Rectal smooth muscle tissue (tissue), 1 donor: ENCODE results near the gene TFF3.
A peak's percentile ranks its signal among the peaks of the same experiment; 100 is the strongest.

Experiments used
- H3K27ac ChIP-seq: one replicate; pipeline ENCODE4 v1.7.0; 2013; ENCODE audit warnings: low read depth, low read length, inconsistent platforms
- H3K27me3 ChIP-seq: one replicate; pipeline ENCODE4 v1.7.0; 2013; ENCODE audit warnings: low read length; ENCODE audit not compliant: control insufficient read depth, insufficient read depth
- H3K36me3 ChIP-seq: one replicate; pipeline ENCODE4 v1.7.0; 2013; ENCODE audit warnings: low read length; ENCODE audit not compliant: control insufficient read depth, insufficient read depth
- H3K4me1 ChIP-seq: one replicate; pipeline ENCODE4 v1.7.0; 2013; ENCODE audit warnings: low read length; ENCODE audit not compliant: control insufficient read depth, insufficient read depth
- H3K4me3 ChIP-seq: one replicate; pipeline ENCODE4 v1.7.0; 2013; ENCODE audit warnings: low read length
- H3K9ac ChIP-seq: one replicate; pipeline ENCODE4 v1.7.0; 2013; ENCODE audit warnings: low read length

Gene TFF3

GRCh38 chr21:42313501-42313969 lies 1.7 kb downstream of the TFF3 start:
- H3K27me3 ChIP-seq = peaks cover 2% of the 10 kb centered on the region
- no peak overlapping the region for H3K9ac ChIP-seq
- no peak overlapping the region for H3K27ac ChIP-seq
- H3K4me1 ChIP-seq = no peaks in the 10 kb centered on the region
- no peaks in the 10 kb centered on the region for H3K36me3 ChIP-seq
- peak overlapping the region; percentile 34 for H3K4me3 ChIP-seq

DNA sequence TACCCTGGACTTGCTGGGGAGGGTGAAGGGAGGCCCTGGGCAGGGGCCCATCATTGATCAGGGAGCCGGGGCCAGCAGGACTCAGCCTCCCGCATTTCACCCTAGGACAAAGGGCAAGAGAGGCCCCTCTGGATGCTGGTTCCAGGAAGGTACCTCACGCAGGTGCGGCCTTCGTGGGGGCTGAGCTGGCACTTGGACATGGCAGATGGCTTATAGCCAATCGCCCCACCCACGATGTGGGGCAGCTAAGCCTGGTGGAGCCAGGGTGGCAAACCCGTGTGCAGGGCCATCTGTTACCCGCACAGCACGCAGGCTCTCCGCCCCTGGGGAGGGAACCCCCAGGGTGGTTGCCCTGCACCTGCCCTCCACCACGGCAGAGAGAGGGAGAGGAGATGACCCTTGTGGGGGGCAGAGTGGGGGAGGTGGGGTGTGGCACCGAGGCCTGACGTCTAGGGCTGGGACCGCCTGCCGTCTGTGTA lies 2.5 kb downstream of the TFF3 start:
- peak overlapping the region; percentile 5 for H3K4me3 ChIP-seq
- no peaks in the 10 kb centered on the region for H3K4me1 ChIP-seq

DNA sequence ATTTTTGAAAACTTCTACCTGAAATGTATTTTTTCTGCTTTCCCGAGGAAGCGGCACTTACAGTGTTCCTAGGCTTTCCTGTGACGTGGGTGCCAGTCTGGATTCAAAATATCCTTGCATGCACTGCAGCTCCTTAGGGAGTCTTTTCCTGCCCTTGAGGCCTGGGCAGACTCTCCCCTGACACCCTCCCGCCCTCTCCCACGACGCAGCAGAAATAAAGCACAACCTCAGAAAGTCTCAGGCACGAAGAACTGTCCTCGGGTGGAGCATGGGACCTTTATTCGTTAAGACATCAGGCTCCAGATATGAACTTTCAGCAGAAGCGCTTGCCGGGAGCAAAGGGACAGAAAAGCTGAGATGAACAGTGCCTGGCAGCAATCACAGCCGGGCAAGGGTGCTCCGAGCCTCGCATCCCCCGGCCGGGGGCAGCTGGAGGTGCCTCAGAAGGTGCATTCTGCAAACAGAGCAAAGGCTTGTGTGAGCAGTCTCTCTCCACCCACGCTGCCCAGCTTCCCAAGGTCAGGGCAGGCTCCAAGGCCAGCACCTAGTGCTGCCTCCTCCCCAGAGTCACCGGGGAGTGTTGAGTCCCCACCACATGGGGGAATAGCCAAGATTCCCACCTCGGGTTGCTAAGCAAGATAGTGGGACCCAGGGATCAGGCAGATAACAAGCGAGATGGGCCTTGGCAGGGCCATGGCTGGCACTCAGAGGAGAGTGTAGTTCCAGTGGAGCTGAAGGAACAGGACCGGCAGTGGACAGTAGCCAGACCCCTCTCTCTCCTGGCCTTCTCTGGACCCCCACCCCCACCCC lies 3.2 kb downstream of the TFF3 start:
- H3K9ac ChIP-seq = no peak overlapping the region
- H3K27me3 ChIP-seq = peaks cover 2% of the 10 kb centered on the region
- H3K4me3 ChIP-seq = no peak overlapping the region
- no peak overlapping the region for H3K27ac ChIP-seq
- no peaks in the 10 kb centered on the region for H3K4me1 ChIP-seq
- no peaks in the 10 kb centered on the region for H3K36me3 ChIP-seq

More for the DNA sequence above, 2.5 kb downstream of the TFF3 start:
- no peak overlapping the region for H3K9ac ChIP-seq
- H3K27ac ChIP-seq = no peak overlapping the region
- peaks cover 2% of the 10 kb centered on the region for H3K27me3 ChIP-seq
- no peaks in the 10 kb centered on the region for H3K36me3 ChIP-seq

- H3K4me3 ChIP-seq = no peak overlapping the region
- H3K27me3 ChIP-seq = peaks cover 2% of the 10 kb centered on the region
- no peaks in the 10 kb centered on the region for H3K4me1 ChIP-seq
- no peak overlapping the region for H3K9ac ChIP-seq
- H3K27ac ChIP-seq = no peak overlapping the region
- H3K36me3 ChIP-seq = no peaks in the 10 kb centered on the region
Observed at GRCh38 chr21:42311160-42311559, 4.0 kb downstream of the TFF3 start.

DNA sequence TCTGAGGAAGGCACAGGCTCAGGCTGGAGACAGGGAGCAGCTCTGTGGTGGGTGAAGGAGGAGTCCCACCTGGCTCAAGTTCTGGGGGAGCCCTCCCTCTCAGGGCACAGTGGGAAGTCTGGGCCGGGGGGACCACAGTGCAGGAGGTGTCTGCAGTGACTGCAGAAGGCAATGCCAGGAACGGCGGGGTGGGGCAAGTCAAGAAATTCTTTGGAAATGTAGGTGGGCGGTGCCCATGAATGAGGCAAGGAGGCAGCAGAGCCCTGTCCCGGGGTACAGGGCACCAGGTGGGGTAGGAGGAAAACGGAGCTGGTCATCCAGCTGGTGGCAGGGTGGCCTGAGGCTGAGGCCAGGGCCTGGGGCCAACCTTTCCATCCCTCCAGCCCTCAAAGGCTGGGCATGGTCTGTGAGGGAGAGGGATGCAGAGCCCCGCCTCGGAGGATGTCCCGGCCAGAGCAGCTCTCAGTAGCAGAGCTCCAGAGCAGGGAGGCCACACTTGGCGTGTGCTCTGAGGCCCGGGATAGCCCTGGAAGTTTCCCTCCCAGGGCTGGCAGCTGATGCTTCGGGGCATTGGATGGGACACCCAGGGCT lies 4.7 kb downstream of the TFF3 start:
- Histone ChIP-seq H3K4me1 (no peaks in the 10 kb centered on the region), H3K9ac (no peak overlapping the region), H3K36me3 (no peaks in the 10 kb centered on the region), H3K4me3 (no peak overlapping the region), H3K27ac (no peak overlapping the region), H3K27me3 (peaks cover 2% of the 10 kb centered on the region)

DNA sequence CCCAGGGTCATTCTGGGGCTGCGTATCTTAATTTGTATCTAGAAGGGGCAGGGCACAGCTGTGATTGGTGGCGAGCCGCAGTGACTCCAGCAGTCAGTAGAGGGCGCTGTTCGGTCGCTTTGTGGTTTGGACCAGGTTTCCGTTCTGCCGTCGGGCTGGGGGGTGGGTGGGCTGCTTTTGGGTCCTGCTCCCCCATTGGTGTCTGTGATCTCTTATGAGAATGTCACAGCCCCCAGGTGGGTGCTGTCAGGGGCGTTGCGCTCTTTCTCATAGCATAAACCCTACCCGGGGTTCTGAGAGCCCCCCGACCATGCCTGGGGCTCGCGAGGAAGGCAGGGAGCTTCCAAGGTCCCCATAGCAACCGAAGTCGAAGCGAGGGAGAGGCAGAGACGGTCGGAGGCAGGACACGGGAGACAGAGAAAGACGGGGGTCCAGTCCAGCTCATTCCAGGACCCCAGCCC lies 5.4 kb downstream of the TFF3 start:
- no peaks in the 10 kb centered on the region for H3K36me3 ChIP-seq
- H3K27ac ChIP-seq = no peak overlapping the region

GRCh38 chr21:42308914-42309752 lies 6.1 kb downstream of the TFF3 start:
- no peak overlapping the region for H3K9ac ChIP-seq
- H3K4me1 ChIP-seq = no peaks in the 10 kb centered on the region
- no peak overlapping the region for H3K27ac ChIP-seq

More for the DNA sequence above, 5.4 kb downstream of the TFF3 start:
- Histone ChIP-seq H3K9ac (no peak overlapping the region), H3K27me3 (peaks cover 2% of the 10 kb centered on the region), H3K4me1 (no peaks in the 10 kb centered on the region), H3K4me3 (no peak overlapping the region)

GRCh38 chr21:42308161-42308913 lies 6.9 kb downstream of the TFF3 start:
- peaks cover 2% of the 10 kb centered on the region for H3K27me3 ChIP-seq
- no peak overlapping the region for H3K4me3 ChIP-seq
- no peak overlapping the region for H3K27ac ChIP-seq
- no peaks in the 10 kb centered on the region for H3K36me3 ChIP-seq
- H3K9ac ChIP-seq = no peak overlapping the region
- H3K4me1 ChIP-seq = no peaks in the 10 kb centered on the region

More at GRCh38 chr21:42308914-42309752, 6.1 kb downstream of the TFF3 start:
- H3K36me3 ChIP-seq = no peaks in the 10 kb centered on the region
- peaks cover 2% of the 10 kb centered on the region for H3K27me3 ChIP-seq
- no peak overlapping the region for H3K4me3 ChIP-seq

DNA sequence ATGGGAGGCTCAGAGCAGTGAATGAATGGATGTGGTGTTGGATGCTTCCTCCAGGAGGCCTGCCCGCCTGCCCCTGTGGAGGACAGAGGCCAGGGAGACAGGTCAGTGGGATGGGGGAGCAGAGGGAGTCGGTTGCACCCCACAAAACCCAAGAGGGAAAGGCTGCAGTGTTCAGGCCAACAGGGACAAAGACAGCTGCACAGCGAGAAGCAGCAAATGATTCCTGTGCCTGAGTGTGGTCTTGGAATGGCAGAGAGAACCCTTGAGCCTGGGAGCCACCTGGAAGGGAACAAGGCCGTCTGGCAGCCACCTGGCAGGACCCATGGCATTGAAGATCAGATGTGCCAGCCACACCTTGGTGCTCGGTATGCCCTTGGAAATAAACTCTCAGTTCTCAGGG lies 8.1 kb downstream of the TFF3 start:
- no peaks in the 10 kb centered on the region for H3K36me3 ChIP-seq
- H3K9ac ChIP-seq = no peak overlapping the region
- no peak overlapping the region for H3K27ac ChIP-seq
- no peaks in the 10 kb centered on the region for H3K4me1 ChIP-seq
- peaks cover 2% of the 10 kb centered on the region for H3K27me3 ChIP-seq
- H3K4me3 ChIP-seq = no peak overlapping the region

GRCh38 chr21:42306366-42307035 lies 8.7 kb downstream of the TFF3 start:
- no peak overlapping the region for H3K9ac ChIP-seq
- H3K27ac ChIP-seq = no peak overlapping the region
- H3K27me3 ChIP-seq = peaks cover 2% of the 10 kb centered on the region
- no peaks in the 10 kb centered on the region for H3K4me1 ChIP-seq
- H3K4me3 ChIP-seq = no peak overlapping the region
- H3K36me3 ChIP-seq = no peaks in the 10 kb centered on the region

- Histone ChIP-seq H3K9ac (no peak overlapping the region), H3K36me3 (no peaks in the 10 kb centered on the region), H3K4me3 (no peak overlapping the region), H3K27ac (no peak overlapping the region), H3K4me1 (no peaks in the 10 kb centered on the region), H3K27me3 (peaks cover 2% of the 10 kb centered on the region)
Observed at GRCh38 chr21:42305707-42306147, 9.5 kb downstream of the TFF3 start.
